HFFc6 (cell line): ENCODE data around the gene EIF6. TPM values are rescaled to one million over a fixed set of nuclear protein-coding genes. Genes with fewer than 3 reads are reported as not detected.
A peak's percentile ranks its signal among the peaks of the same experiment; 100 is the strongest.

Experiments used
- DNase-seq: peaks from one replicate; pipeline ENCODE4 v3.0.0-alpha.2; 2018
- H3K27ac Mint-ChIP-seq: 2 replicates; pipeline ENCODE4 v1.8.0; 2020; ENCODE audit warnings: mild to moderate bottlenecking, mixed read lengths
- H3K27me3 Mint-ChIP-seq: 2 replicates; pipeline ENCODE4 v1.8.0; 2021; ENCODE audit warnings: mild to moderate bottlenecking, moderate library complexity, mixed read lengths; ENCODE audit not compliant: insufficient read depth
- H3K36me3 Mint-ChIP-seq: 2 replicates; pipeline ENCODE4 v1.8.0; 2021; ENCODE audit warnings: low read depth, mixed read lengths
- H3K4me1 Mint-ChIP-seq: 2 replicates; pipeline ENCODE4 v1.8.0; 2020; ENCODE audit warnings: low read depth, mixed read lengths
- H3K4me3 Mint-ChIP-seq: 2 replicates; pipeline ENCODE4 v1.8.0; 2020; ENCODE audit warnings: mild to moderate bottlenecking, moderate library complexity, mixed read lengths
- H3K9me3 Mint-ChIP-seq: 2 replicates; pipeline ENCODE4 v1.8.0; 2020; ENCODE audit warnings: mild to moderate bottlenecking, mixed read lengths
- CTCF ChIP-seq: fragments of 200-600 bp; sonication (generic); IDR thresholded peaks from 2 replicates; pipeline ENCODE4 v1.5.0; 2021; ENCODE audit warnings: antibody characterized with exemption, mild to moderate bottlenecking
- total RNA-seq, 6 experiments: library from RNA; stranded (reverse); fragmentation: NEBNext Ultra II Directional; extraction: Animal tissue kit (Norgen Biotek cat#: 25700); gene quantifications; 2 replicates in 1 of 6; 3 replicates in 5 of 6; pipeline ENCODE4 v1.2.3, GENCODE V29; 2021

Gene EIF6
- total RNA-seq, 6 experiments from 2014 or later: 176 to 194 (median 185) TPM

- no peaks in the 10 kb centered on the region for H3K9me3 Mint-ChIP-seq
- H3K4me1 Mint-ChIP-seq: peaks cover 96% of the 10 kb centered on the region
- H3K27ac Mint-ChIP-seq: peak overlapping the region; percentile 93
- no peaks in the 10 kb centered on the region for H3K27me3 Mint-ChIP-seq
- peak overlapping the region; percentile 51 for H3K4me3 Mint-ChIP-seq
- no peak for TF ChIP-seq CTCF
- H3K36me3 Mint-ChIP-seq: peaks cover 24% of the 10 kb centered on the region; the same call in 1 of the 2 replicates
- peak; percentile 75 for DNase-seq
These were observed 23.4 kb upstream of the EIF6 start for GRCh38 chr20:35307666-35308653.

- Mint-ChIP-seq H3K4me1 (peaks cover 96% of the 10 kb centered on the region), H3K27ac (peak overlapping the region; percentile 93), H3K27me3 (no peaks in the 10 kb centered on the region; the same call in 1 of the 2 replicates), H3K9me3 (no peaks in the 10 kb centered on the region), H3K4me3 (peak overlapping the region; percentile 32; the same call in 1 of the 2 replicates), H3K36me3 (peaks cover 19% of the 10 kb centered on the region; the same call in 1 of the 2 replicates)
- peak; percentile 86 for TF ChIP-seq CTCF
- peak; percentile 49 for DNase-seq
These were observed 22.5 kb upstream of the EIF6 start for GRCh38 chr20:35306931-35307517.

- H3K27me3 Mint-ChIP-seq: no peaks in the 10 kb centered on the region; the same call in 1 of the 2 replicates
- no peaks in the 10 kb centered on the region for H3K9me3 Mint-ChIP-seq
- TF ChIP-seq CTCF: no peak
- DNase-seq: peak; percentile 99
- peak overlapping the region; percentile 93 for H3K27ac Mint-ChIP-seq
- H3K4me3 Mint-ChIP-seq: peak overlapping the region; percentile 68
- peaks cover 19% of the 10 kb centered on the region; the same call in 1 of the 2 replicates for H3K36me3 Mint-ChIP-seq
- H3K4me1 Mint-ChIP-seq: peaks cover 95% of the 10 kb centered on the region
These were observed 21.3 kb upstream of the EIF6 start for GRCh38 chr20:35305682-35306556.

- Mint-ChIP-seq H3K27ac (peak overlapping the region; percentile 93), H3K36me3 (peaks cover 17% of the 10 kb centered on the region; the same call in 1 of the 2 replicates), H3K9me3 (no peaks in the 10 kb centered on the region), H3K4me3 (peak overlapping the region; percentile 68), H3K27me3 (no peaks in the 10 kb centered on the region; the same call in 1 of the 2 replicates), H3K4me1 (peaks cover 88% of the 10 kb centered on the region)
- no peak for TF ChIP-seq CTCF
- DNase-seq: no peak
These were observed 20.4 kb upstream of the EIF6 start for GRCh38 chr20:35304956-35305355.
